H9 (cell line): ENCODE measurements around the gene CBLB. TPM values are rescaled to one million over a fixed set of nuclear protein-coding genes. Genes with fewer than 3 reads are reported as not detected.

Source experiments
- DNase-seq: peaks from one replicate; pipeline ENCODE4 v3.0.0-alpha.2; 2017
- H2AFZ ChIP-seq: one replicate; pipeline ENCODE4 v1.6.1; 2013; ENCODE audit warnings: mild to moderate bottlenecking, low read length, control low read depth, moderate library complexity
- H2AK5ac ChIP-seq: 2 replicates; pipeline ENCODE4 v1.6.1; 2013; ENCODE audit warnings: low read length, control low read depth, mixed read lengths; ENCODE audit not compliant: insufficient read length
- H2BK120ac ChIP-seq: one replicate; pipeline ENCODE4 v1.6.1; 2013; ENCODE audit warnings: low read depth, mild to moderate bottlenecking, low read length, control low read depth, inconsistent platforms; ENCODE audit not compliant: poor library complexity, severe bottlenecking
- H2BK12ac ChIP-seq: 2 replicates; pipeline ENCODE4 v1.6.1; 2013; ENCODE audit warnings: low read length, control low read depth, mixed read lengths, low read depth; ENCODE audit not compliant: insufficient read length
- H2BK15ac ChIP-seq: 2 replicates; pipeline ENCODE4 v1.6.1; 2013; ENCODE audit warnings: low read depth, low read length, control low read depth
- H2BK20ac ChIP-seq: one replicate; pipeline ENCODE4 v1.6.1; 2013; ENCODE audit warnings: low read depth, mild to moderate bottlenecking, low read length, control low read depth, inconsistent platforms; ENCODE audit not compliant: poor library complexity, severe bottlenecking
- H2BK5ac ChIP-seq: 2 replicates; pipeline ENCODE4 v1.6.1; 2013; ENCODE audit warnings: low read length, control low read depth, mixed read lengths; ENCODE audit not compliant: insufficient read length
- H3K14ac ChIP-seq: 2 replicates; pipeline ENCODE4 v1.6.1; 2013; ENCODE audit warnings: low read length, control low read depth; ENCODE audit not compliant: insufficient read depth
- H3K18ac ChIP-seq: 2 replicates; pipeline ENCODE4 v1.6.1; 2013; ENCODE audit warnings: low read depth, mild to moderate bottlenecking, mixed read lengths, low read length, control low read depth; ENCODE audit not compliant: insufficient read length
- H3K23ac ChIP-seq: 2 replicates; pipeline ENCODE4 v1.6.1; 2013; ENCODE audit warnings: low read length, control low read depth, mixed read lengths, low read depth; ENCODE audit not compliant: insufficient read length
- H3K23me2 ChIP-seq: 2 replicates; pipeline ENCODE4 v1.6.1; 2013; ENCODE audit warnings: low read depth, mild to moderate bottlenecking, mixed read lengths, low read length, control low read depth; ENCODE audit not compliant: insufficient read length, poor library complexity, severe bottlenecking
- H3K27ac ChIP-seq: 2 replicates; pipeline ENCODE4 v1.5.1; 2013; ENCODE audit warnings: low read length, control low read depth, mixed read lengths, low read depth; ENCODE audit not compliant: insufficient read length
- H3K27me3 ChIP-seq: 2 replicates; pipeline ENCODE4 v1.6.1; 2013; ENCODE audit warnings: low read length, control low read depth, inconsistent platforms; ENCODE audit not compliant: insufficient read depth
- H3K4ac ChIP-seq: 2 replicates; pipeline ENCODE4 v1.6.1; 2013; ENCODE audit warnings: low read depth, mild to moderate bottlenecking, control low read depth, inconsistent platforms, low read length, moderate library complexity
- H3K4me1 ChIP-seq: 2 replicates; pipeline ENCODE4 v1.6.1; 2013; ENCODE audit warnings: low read length, control low read depth, inconsistent platforms; ENCODE audit not compliant: insufficient read depth
- H3K4me2 ChIP-seq: 2 replicates; pipeline ENCODE4 v1.6.1; 2013; ENCODE audit warnings: low read length, control low read depth, mixed read lengths; ENCODE audit not compliant: insufficient read length, insufficient read depth
- H3K56ac ChIP-seq: 2 replicates; pipeline ENCODE4 v1.6.1; 2013; ENCODE audit warnings: low read depth, mild to moderate bottlenecking, mixed read lengths, low read length, control low read depth; ENCODE audit not compliant: insufficient read length
- H3K79me1 ChIP-seq: 2 replicates; pipeline ENCODE4 v1.6.1; 2013; ENCODE audit warnings: low read depth, mild to moderate bottlenecking, moderate library complexity, low read length, control low read depth, inconsistent platforms; ENCODE audit not compliant: insufficient read depth, poor library complexity, severe bottlenecking
- H3K79me2 ChIP-seq: 2 replicates; pipeline ENCODE4 v1.6.1; 2013; ENCODE audit warnings: low read length, control low read depth, inconsistent platforms; ENCODE audit not compliant: insufficient read depth
- H3K9ac ChIP-seq: 2 replicates; pipeline ENCODE4 v1.6.1; 2013; ENCODE audit warnings: low read length, control low read depth, mixed read lengths; ENCODE audit not compliant: insufficient read length; ENCODE audit errors: extremely low read depth
- H3K9me3 ChIP-seq: one replicate; pipeline ENCODE4 v1.6.1; 2013; ENCODE audit warnings: low read depth, low read length, inconsistent platforms; ENCODE audit not compliant: control insufficient read depth
- H3T11ph ChIP-seq: one replicate; pipeline ENCODE4 v1.6.1; 2013; ENCODE audit warnings: mild to moderate bottlenecking, low read length, control low read depth, inconsistent platforms
- H4K20me1 ChIP-seq: one replicate; pipeline ENCODE4 v1.6.1; 2013; ENCODE audit not compliant: control insufficient read depth, insufficient read length, insufficient read depth
- H4K5ac ChIP-seq: 2 replicates; pipeline ENCODE4 v1.6.1; 2013; ENCODE audit warnings: low read depth, mild to moderate bottlenecking, mixed read lengths, low read length, control low read depth; ENCODE audit not compliant: insufficient read length
- H4K8ac ChIP-seq: replicated peaks from 2 replicates; pipeline ENCODE4 v1.6.1; 2013; ENCODE audit warnings: low read length, control low read depth, mixed read lengths, low read depth; ENCODE audit not compliant: insufficient read length
- H4K91ac ChIP-seq: 2 replicates; pipeline ENCODE4 v1.6.1; 2013; ENCODE audit warnings: low read depth, mild to moderate bottlenecking, moderate library complexity, mixed read lengths, low read length, control low read depth; ENCODE audit not compliant: insufficient read length
- H3K27ac Mint-ChIP-seq, 3 experiments: 2 replicates in 2 of 3; 3 replicates in 1 of 3; pipeline ENCODE4 v1.8.0; 2020 to 2021; ENCODE audit warnings: mixed read lengths in 3 of 3, mild to moderate bottlenecking in 1 of 3, moderate library complexity in 1 of 3
- H3K27me3 Mint-ChIP-seq: 2 replicates; pipeline ENCODE4 v1.8.0; 2021; ENCODE audit warnings: low read depth, mild to moderate bottlenecking, moderate library complexity, mixed read lengths
- H3K36me3 Mint-ChIP-seq, 3 experiments: 2 replicates in 2 of 3; 3 replicates in 1 of 3; pipeline ENCODE4 v1.8.0; 2020 to 2021; ENCODE audit warnings: low read depth in 3 of 3, mixed read lengths in 3 of 3; ENCODE audit not compliant: insufficient read depth in 1 of 3
- H3K4me1 Mint-ChIP-seq, 2 experiments: 2 replicates each; pipeline ENCODE4 v1.8.0; 2020; ENCODE audit warnings: mixed read lengths in 2 of 2
- H3K4me3 Mint-ChIP-seq, 2 experiments: 2 replicates in 1 of 2; 3 replicates in 1 of 2; pipeline ENCODE4 v1.8.0; 2020 to 2021; ENCODE audit warnings: mild to moderate bottlenecking in 2 of 2, mixed read lengths in 2 of 2, moderate library complexity in 1 of 2
- H3K9me3 Mint-ChIP-seq, 2 experiments: 2 replicates in 1 of 2; 3 replicates in 1 of 2; pipeline ENCODE4 v1.8.0; 2020; ENCODE audit warnings: mild to moderate bottlenecking in 2 of 2, mixed read lengths in 2 of 2, moderate library complexity in 1 of 2
- WGBS: extraction: QIAGEN DNeasy Blood & Tissue Kit; methylation state at CpG from one replicate; pipeline ENCODE4 v1.1.7; 2013; ENCODE audit warnings: missing lambda C conversion rate, low lambda C conversion rate, mixed read lengths; ENCODE audit not compliant: insufficient read length; ENCODE audit errors: extremely low coverage; 5-methylcytosine and 5-hydroxymethylcytosine counted together
- total RNA-seq: library from RNA; stranded (reverse); gene quantifications from 2 replicates; pipeline ENCODE4 v1.2.1, GENCODE V29; 2021
- TF ChIP-seq, protein P1 (sequence below): fragments of 200-600 bp; sonication (generic); conservative IDR thresholded peaks from 3 replicates; pipeline ENCODE4 v1.8.0; 2021; ENCODE audit warnings: antibody characterized with exemption, mild to moderate bottlenecking

CBLB gene
- total RNA-seq, 1 experiment from 2014 or later = 25.7 TPM

DNA sequence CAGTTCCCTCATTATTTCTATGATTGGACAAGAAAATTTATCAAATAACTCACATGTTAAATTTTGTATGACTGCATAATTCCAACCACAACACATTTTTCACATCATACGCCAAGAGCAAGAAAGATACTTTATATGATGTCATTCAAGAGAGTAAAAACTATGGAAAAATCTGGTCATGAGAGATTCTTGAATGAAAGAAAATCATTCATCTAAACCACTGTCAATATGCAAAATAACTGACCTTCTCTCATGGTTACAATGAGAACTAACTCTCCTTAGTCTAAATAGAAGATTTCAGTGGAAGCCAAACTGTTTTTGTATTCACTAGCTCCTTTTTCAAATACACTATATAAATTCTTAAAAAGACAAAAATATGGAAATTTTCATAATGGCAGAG is 124.6 kb downstream of the CBLB start:
- Histone ChIP-seq H2AFZ (no peak overlapping the region), H3K9me3 (no peaks in the 10 kb centered on the region), H3K18ac (no peak overlapping the region), H3K79me2 (no peaks in the 10 kb centered on the region), H2BK120ac (no peak overlapping the region), H3K4me1 (no peaks in the 10 kb centered on the region; the same call in 1 of the 2 replicates), H3K4me2 (no peak overlapping the region), H3K27ac (no peak overlapping the region), H3K27me3 (no peaks in the 10 kb centered on the region), H3K56ac (no peak overlapping the region), H2BK20ac (no peak overlapping the region), H2BK12ac (no peak overlapping the region), H3K23ac (no peak overlapping the region), H4K8ac (no peak overlapping the region), H4K91ac (no peak overlapping the region), H3K14ac (no peak overlapping the region), H4K20me1 (no peaks in the 10 kb centered on the region), H2BK15ac (no peak overlapping the region), H2BK5ac (no peak overlapping the region), H2AK5ac (no peak overlapping the region), H3K9ac (no peak overlapping the region), H3T11ph (no peak overlapping the region), H3K23me2 (no peaks in the 10 kb centered on the region), H3K4ac (no peak overlapping the region), H3K79me1 (no peaks in the 10 kb centered on the region), H4K5ac (no peak overlapping the region)
- Mint-ChIP-seq H3K36me3 (peaks cover 11 to 25% (median 13%) of the 10 kb centered on the region in 3 experiments), H3K4me3 (no peak overlapping the region), H3K4me1 (peaks cover 11 to 12% of the 10 kb centered on the region in 2 experiments), H3K9me3 (no peaks in the 10 kb centered on the region; a peak in 2 of 5 replicates), H3K27me3 (no peaks in the 10 kb centered on the region), H3K27ac (no peak overlapping the region)
- TF ChIP-seq, protein P1, sequence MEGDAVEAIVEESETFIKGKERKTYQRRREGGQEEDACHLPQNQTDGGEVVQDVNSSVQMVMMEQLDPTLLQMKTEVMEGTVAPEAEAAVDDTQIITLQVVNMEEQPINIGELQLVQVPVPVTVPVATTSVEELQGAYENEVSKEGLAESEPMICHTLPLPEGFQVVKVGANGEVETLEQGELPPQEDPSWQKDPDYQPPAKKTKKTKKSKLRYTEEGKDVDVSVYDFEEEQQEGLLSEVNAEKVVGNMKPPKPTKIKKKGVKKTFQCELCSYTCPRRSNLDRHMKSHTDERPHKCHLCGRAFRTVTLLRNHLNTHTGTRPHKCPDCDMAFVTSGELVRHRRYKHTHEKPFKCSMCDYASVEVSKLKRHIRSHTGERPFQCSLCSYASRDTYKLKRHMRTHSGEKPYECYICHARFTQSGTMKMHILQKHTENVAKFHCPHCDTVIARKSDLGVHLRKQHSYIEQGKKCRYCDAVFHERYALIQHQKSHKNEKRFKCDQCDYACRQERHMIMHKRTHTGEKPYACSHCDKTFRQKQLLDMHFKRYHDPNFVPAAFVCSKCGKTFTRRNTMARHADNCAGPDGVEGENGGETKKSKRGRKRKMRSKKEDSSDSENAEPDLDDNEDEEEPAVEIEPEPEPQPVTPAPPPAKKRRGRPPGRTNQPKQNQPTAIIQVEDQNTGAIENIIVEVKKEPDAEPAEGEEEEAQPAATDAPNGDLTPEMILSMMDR = no peak
- DNase-seq = no peak
- WGBS = no CpG with 5 or more reads among the region's 1 CpG
